Sigmoid colon (tissue), 4 donors: ENCODE results near the gene NODAL.

Source experiments
- EP300 ChIP-seq, 4 donors: sonication (generic); formaldehyde crosslinking; IDR thresholded peaks; one replicate each; pipeline ENCODE4 v1.6.1; 2017; ENCODE audit warnings: antibody characterized with exemption in 4 of 4
- POLR2A ChIP-seq, 2 donors: fragments of 450-650 bp; IDR thresholded peaks; one replicate each; pipeline ENCODE4 v1.6.1; 2016; ENCODE audit warnings: antibody characterized with exemption in 2 of 2, mild to moderate bottlenecking in 2 of 2, moderate library complexity in 2 of 2
- TF ChIP-seq, protein P1 (sequence below), 4 experiments: fragments of 450-650 bp in 3 of 4; fragments of 200-600 bp in 1 of 4; IDR thresholded peaks; one replicate each; pipeline ENCODE4 v1.5.1; 2016 to 2019; ENCODE audit warnings: antibody characterized with exemption in 4 of 4, mild to moderate bottlenecking in 3 of 4, moderate library complexity in 2 of 4

DNA sequence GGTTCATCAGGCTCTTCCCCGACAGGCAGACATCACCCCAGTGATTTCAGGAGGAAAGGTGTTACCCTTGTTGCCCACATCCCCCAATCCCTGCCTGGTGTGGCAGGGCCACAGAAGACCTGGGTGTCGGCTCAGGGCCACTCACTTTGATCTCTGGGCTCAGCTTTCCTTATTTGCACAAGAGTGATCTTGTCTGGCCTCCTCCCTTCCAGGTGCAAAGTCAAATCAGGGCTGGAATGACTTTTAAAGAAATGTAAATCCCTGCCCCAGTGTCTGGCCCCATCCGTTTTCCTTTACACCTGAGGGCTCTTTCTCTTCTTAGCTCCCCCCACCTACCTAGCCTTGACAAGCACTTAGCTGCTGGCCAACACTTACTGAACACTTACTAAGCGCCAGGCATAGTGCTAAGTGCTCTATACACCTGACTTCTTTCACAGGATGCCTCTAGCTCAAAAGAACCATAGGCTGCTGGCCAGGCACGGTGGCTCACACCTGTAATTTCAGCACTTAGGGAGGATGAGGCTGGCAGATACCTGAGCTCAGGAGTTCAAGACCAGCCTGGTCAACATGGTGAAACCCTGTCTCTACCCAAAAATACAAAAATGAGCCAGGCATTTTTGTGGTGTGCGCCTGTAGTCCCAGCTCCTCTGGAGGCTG is 979 bp upstream of the NODAL start:
- TF ChIP-seq, protein P1, sequence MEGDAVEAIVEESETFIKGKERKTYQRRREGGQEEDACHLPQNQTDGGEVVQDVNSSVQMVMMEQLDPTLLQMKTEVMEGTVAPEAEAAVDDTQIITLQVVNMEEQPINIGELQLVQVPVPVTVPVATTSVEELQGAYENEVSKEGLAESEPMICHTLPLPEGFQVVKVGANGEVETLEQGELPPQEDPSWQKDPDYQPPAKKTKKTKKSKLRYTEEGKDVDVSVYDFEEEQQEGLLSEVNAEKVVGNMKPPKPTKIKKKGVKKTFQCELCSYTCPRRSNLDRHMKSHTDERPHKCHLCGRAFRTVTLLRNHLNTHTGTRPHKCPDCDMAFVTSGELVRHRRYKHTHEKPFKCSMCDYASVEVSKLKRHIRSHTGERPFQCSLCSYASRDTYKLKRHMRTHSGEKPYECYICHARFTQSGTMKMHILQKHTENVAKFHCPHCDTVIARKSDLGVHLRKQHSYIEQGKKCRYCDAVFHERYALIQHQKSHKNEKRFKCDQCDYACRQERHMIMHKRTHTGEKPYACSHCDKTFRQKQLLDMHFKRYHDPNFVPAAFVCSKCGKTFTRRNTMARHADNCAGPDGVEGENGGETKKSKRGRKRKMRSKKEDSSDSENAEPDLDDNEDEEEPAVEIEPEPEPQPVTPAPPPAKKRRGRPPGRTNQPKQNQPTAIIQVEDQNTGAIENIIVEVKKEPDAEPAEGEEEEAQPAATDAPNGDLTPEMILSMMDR (IDR thresholded peaks at IDR 0.05): no peak
- TF ChIP-seq POLR2A (IDR thresholded peaks at IDR 0.05): no peak
- no peak for TF ChIP-seq EP300 (IDR thresholded peaks at IDR 0.05)
